H1 (cell line): Measurements from ENCODE around the gene CARM1.

Experiments used
- CTCF ChIP-seq, 3 experiments: IDR thresholded peaks; 1 replicate in 2 of 3; 2 replicates in 1 of 3; pipeline versions ENCODE4 v1.5.1 to v1.6.1; 2011; ENCODE audit warnings: low read length in 3 of 3, mild to moderate bottlenecking in 3 of 3, inconsistent platforms in 2 of 3, low read depth in 1 of 3, moderate library complexity in 1 of 3; ENCODE audit not compliant: insufficient read depth in 1 of 3; ENCODE audit errors: control extremely low read depth in 1 of 3
- GABPA ChIP-seq: IDR thresholded peaks from 2 replicates; pipeline ENCODE4 v1.6.1; 2011; ENCODE audit warnings: mild to moderate bottlenecking, low read length, moderate library complexity, borderline replicate concordance; ENCODE audit not compliant: insufficient read depth
- POLR2AphosphoS5 ChIP-seq: IDR thresholded peaks from 2 replicates; pipeline ENCODE4 v1.6.1; 2011; ENCODE audit warnings: low read depth, low read length
- RNF2 ChIP-seq: fragments of 200-900, 300-1000 bp; sonication (generic); IDR thresholded peaks from 2 replicates; pipeline ENCODE4 v1.7.1; 2016; ENCODE audit warnings: borderline replicate concordance, low read depth, mild to moderate bottlenecking, antibody characterized with exemption, low read length; ENCODE audit not compliant: poor library complexity, severe bottlenecking; ENCODE audit errors: missing control alignments

- TF ChIP-seq RNF2 (no peak), CTCF (IDR thresholded peaks at IDR 0.05; ENCODE audit: control extremely low read depth in 1 of 3, insufficient read depth in 1 of 3, low read depth in 1 of 3, low read length in 3 of 3) (peak in 2 of 3 experiments; percentile 10 to 21; a peak in 1 of 4 replicates), POLR2AphosphoS5 (no peak), GABPA (no peak)
Measured at GRCh38 chr19:10871711-10872545, 575 bp downstream of the CARM1 start.
